Kidney epithelial cell (primary cell): ENCODE data around the gene WFDC2. TPM values are rescaled to one million over a fixed set of nuclear protein-coding genes. Genes with fewer than 3 reads are reported as not detected.

Source experiments
- DNase-seq: peaks from one replicate; pipeline ENCODE4 v3.0.0-alpha.2; 2010; ENCODE audit warnings: low read depth
- H3K27me3 ChIP-seq: 2 replicates; pipeline ENCODE4 v1.6.0; 2011; ENCODE audit warnings: low read length; ENCODE audit not compliant: control insufficient read depth, insufficient read depth
- H3K36me3 ChIP-seq: 2 replicates; pipeline ENCODE4 v1.5.1; 2011; ENCODE audit warnings: low read length; ENCODE audit not compliant: control insufficient read depth, insufficient read depth
- H3K4me3 ChIP-seq: 2 replicates; pipeline ENCODE4 v1.5.1; 2011; ENCODE audit warnings: low read depth, mild to moderate bottlenecking, control low read depth, low read length
- total RNA-seq: library from RNA; depleted of rRNA; stranded (reverse); fragments of >200 nt; gene quantifications from 2 replicates; pipeline ENCODE4 v1.2.3, GENCODE V29; 2015
- TF ChIP-seq, protein P1 (sequence below): IDR thresholded peaks from 2 replicates; pipeline ENCODE4 v1.5.1; 2011; ENCODE audit warnings: mild to moderate bottlenecking, moderate library complexity, low read length, control low read depth, inconsistent platforms; ENCODE audit not compliant: insufficient read depth, poor library complexity, severe bottlenecking

The WFDC2 gene
- total RNA-seq, 1 donor from 2014 or later, result 84.9 TPM

DNA sequence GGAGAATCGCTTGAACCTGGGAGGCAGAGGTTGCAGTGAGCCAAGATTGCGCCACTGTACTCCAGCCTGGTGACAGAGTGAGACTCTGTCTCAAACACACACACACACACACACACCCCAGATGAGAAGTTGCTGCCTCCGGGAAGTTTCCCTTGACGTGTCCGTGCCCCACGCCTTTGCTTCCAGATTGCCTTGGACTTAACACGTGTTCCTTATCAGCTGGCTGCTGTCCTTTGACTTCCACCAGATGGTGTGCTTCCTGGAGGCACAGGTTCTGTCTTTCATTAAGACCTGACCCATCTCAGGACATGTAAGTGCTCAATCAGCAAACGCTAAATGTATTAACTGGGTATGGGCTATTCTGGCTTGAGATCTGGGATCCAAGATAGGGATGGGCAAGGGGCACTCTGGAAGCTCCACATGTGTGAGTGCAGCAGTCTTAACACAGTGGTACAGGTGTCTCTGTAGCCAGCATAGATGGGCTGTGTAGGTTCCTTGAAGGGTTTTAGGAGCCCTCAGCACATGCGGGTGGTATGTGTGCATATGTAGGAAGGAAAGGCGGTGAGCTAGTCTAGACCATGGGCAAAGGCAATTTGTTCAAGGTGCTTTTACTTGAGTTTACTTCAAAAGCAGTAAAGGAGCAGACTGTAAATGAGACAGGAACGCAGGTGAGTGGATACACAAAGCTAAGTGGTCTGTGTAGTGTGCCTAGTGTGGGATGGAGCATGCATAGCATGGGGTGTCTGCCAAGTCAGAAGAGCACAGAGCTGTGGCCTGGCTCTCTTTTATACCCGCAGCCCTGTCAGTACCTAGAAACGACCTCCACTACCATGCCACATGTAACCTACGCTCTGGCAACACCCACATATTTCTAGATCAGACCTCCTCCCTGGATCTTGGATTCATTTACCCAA lies 42.1 kb upstream of the WFDC2 start:
- TF ChIP-seq, protein P1, sequence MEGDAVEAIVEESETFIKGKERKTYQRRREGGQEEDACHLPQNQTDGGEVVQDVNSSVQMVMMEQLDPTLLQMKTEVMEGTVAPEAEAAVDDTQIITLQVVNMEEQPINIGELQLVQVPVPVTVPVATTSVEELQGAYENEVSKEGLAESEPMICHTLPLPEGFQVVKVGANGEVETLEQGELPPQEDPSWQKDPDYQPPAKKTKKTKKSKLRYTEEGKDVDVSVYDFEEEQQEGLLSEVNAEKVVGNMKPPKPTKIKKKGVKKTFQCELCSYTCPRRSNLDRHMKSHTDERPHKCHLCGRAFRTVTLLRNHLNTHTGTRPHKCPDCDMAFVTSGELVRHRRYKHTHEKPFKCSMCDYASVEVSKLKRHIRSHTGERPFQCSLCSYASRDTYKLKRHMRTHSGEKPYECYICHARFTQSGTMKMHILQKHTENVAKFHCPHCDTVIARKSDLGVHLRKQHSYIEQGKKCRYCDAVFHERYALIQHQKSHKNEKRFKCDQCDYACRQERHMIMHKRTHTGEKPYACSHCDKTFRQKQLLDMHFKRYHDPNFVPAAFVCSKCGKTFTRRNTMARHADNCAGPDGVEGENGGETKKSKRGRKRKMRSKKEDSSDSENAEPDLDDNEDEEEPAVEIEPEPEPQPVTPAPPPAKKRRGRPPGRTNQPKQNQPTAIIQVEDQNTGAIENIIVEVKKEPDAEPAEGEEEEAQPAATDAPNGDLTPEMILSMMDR, result no peak
- H3K36me3 ChIP-seq, result peaks cover 1% of the 10 kb centered on the region
- no peak for DNase-seq
- no peaks in the 10 kb centered on the region for H3K27me3 ChIP-seq
- H3K4me3 ChIP-seq, result no peak overlapping the region

- Histone ChIP-seq H3K36me3 (no peaks in the 10 kb centered on the region), H3K4me3 (no peak overlapping the region), H3K27me3 (no peaks in the 10 kb centered on the region)
- TF ChIP-seq, protein P1, result no peak
- DNase-seq, result no peak
Measured at GRCh38 chr20:45429618-45430017, 39.9 kb upstream of the WFDC2 start.

GRCh38 chr20:45432294-45432693 lies 37.3 kb upstream of the WFDC2 start:
- Histone ChIP-seq H3K4me3 (no peak overlapping the region), H3K27me3 (no peaks in the 10 kb centered on the region), H3K36me3 (no peaks in the 10 kb centered on the region)
- TF ChIP-seq, protein P1, result no peak
- no peak for DNase-seq

GRCh38 chr20:45433316-45433715 lies 36.2 kb upstream of the WFDC2 start:
- H3K4me3 ChIP-seq, result no peak overlapping the region
- TF ChIP-seq, protein P1, result no peak
- no peaks in the 10 kb centered on the region for H3K36me3 ChIP-seq
- no peaks in the 10 kb centered on the region for H3K27me3 ChIP-seq
- no peak for DNase-seq

DNA sequence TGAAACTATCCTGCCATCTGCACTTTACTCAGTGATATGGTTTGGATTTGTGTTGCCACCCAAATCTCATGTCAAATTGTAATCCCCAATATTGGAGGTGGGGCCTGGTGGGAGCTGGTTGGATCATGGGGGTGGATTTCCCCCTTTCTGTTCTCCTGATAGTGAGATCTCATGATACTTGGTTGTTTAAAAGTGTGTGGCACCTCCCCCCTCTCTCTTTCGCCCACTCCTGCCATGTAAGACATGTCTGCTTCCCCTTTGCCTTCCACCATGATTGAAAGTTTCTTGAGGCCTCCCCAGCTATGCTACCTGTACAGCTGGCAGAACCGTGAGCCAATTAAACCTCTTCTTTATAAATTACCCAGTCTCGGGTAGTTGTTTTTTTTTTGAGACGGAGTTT lies 35.6 kb upstream of the WFDC2 start:
- DNase-seq, result no peak
- H3K36me3 ChIP-seq, result no peaks in the 10 kb centered on the region
- H3K27me3 ChIP-seq, result no peaks in the 10 kb centered on the region
- TF ChIP-seq, protein P1, result no peak
- H3K4me3 ChIP-seq, result no peak overlapping the region
